HG02943 (cell line): ENCODE data around the gene ZNF724.
A peak's percentile ranks its signal among the peaks of the same experiment; 100 is the strongest.
"Not testable (repeated sequence)": the region's sequence is repeated elsewhere in the genome, so short reads cannot be mapped to it uniquely, and the experiment has no call there.

ENCODE experiments used
- ATAC-seq: cut with Tn5 transposase; IDR thresholded peaks from one replicate; pipeline ENCODE4 v1.9.1; 2021; ENCODE audit warnings: mild to moderate bottlenecking, low read depth, moderate library complexity; ENCODE audit not compliant: unreplicated experiment

The ZNF724 gene

DNA sequence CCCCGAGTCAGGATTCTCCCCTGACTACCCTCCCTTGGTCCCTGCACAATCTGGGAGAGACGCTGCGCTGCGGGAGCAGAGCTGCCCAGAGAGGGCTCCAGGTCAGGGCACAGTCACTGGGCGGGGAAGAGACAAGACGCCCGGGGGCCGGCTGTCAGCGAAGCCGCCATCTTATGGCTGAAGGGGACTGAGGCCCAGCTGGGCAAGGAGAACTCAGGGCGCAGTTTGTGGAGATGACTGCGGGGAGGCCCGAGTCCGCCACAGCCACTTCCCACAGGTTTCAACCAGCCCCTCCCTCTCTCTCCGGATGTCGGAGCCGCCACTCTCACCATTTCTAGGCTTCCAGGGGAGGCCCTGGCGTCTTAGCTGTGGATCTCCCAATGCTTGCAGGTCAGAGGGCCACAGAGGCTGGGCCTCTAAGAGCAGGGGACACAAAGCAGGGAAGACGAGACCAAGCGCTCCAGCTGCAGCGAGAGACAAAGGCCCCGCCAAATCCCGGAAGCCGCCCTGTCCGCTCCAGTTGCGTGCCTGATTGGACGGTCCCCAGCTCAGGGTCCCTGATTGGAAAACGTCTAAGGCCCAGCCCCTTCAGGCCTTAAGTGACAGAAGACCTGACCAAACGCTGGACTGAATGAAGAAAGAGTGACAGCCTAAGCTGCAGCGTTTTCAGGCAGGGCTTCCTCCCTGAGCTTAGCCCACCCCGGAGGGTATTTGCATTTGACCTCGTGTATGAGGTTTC is at the start of gene ZNF724:
Gene ZNF724 (minus strand): TSS at position 484 of the 739 bp plus-strand sequence. CDS start 152 bp downstream, at position 332.
- peak; percentile 99 for ATAC-seq

DNA sequence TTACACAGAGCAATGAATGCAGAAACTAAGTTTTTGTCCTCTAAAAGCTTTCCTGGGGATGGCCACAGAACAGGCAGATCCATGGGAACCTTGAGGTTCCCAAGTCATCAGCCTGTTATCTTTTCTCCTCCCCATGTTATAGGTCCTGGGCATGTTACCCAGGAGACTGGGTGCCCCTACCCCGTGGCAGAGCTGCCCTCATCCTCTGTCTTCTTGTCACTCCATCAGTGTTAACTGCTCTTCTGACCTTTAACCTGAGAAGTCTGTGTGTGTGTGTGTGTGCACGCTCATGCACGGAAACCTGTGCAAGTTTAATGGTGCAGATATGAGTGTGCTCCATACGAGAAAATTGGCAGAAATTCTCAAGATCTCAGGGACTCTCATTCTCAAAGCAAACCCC is 43.9 kb upstream of the ZNF724 start:
- no peak for ATAC-seq

DNA sequence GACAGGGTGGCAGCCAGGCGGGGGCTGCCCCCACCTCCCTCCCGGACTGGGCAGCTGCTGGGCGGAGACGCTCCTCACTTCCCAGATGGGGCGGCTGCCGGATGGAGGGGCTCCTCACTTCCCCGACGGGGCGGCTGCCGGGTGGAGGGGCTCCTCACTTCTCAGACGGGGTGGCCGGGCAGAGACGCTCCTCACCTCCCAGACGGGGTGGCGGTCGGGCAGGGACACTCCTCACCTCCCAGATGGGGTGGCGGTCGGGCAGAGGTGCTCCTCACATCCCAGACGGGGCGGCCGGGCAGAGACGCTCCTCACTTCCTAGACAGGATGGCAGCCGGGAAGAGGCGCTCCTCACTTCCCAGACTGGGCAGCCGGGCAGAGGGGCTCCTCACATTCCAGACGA is 39.8 kb upstream of the ZNF724 start:
- ATAC-seq: not testable (repeated sequence)

DNA sequence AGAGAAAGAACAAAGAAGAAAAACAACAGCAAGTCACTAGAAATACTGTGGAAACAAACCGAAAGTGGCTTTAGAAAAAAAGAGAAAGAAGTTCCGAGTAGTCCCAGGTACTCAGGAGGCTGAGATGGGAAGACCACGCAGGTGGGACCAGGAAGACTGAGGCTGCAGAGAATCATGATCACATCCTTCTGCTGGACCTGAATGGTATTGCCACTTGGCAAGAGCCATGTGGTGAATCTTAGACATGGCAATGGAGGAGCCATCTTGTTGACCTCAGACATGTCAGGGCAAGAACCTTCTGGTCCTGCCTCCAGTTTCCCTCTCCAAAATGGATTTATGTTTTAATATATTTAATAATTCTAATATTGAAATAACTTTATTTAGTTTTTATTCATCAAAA is 37.4 kb upstream of the ZNF724 start:
- no peak for ATAC-seq

DNA sequence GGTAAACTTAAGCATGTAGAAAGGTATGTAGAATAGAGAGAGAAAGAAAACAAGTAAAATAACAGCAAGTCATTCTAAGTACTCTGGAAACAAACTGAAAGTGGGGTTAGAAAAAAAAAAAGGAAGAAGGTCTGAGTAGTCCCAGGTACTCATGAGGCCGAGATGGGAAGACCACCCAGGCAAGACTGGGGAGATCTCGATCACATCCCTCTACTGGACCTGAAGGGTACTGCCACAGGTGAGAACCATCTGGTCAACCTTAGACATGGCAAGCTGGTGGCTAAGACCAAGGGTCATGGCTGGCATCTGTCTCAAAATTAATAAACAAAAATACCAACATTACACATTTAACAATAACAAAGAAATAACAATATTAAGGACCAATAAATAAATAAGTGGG is 36.3 kb upstream of the ZNF724 start:
- ATAC-seq: no peak

DNA sequence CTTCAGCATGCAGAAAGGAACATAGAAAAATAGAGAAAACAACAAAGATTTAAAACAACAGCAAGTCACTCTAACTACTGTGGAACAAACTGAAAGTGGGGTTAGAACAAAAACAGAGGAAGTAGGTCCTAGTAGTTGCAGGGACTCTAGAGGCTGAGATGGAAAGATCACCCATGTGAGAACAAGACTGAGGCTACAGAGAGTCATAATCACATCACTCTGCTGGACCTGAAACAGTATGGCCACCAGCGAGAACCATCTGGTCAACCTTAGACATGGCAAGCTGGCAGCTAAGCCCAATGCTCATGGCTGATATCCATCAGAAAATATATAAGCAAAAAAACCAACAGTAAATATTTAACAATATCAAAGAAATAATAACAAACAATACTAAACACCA is 35.8 kb upstream of the ZNF724 start:
- ATAC-seq: no peak

DNA sequence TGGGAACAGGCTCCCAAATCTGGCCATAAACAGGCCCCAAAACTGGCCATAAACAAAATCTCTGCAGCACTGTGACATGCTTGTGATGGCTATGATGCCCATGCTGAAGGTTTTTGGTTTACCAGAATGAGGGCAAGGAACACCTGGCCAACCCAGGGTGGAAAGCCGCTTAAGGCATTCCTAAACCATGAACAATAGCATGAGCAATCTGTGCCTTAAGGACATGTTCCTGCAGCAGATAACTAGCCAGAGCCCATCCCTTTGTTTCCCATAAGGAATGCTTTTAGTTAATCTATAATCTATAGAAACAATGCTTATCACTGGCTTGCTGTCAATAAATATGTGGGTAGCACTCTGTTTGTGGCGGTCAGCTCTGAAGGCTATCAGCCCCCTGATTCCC is 35.1 kb upstream of the ZNF724 start:
- ATAC-seq: not testable (repeated sequence)

DNA sequence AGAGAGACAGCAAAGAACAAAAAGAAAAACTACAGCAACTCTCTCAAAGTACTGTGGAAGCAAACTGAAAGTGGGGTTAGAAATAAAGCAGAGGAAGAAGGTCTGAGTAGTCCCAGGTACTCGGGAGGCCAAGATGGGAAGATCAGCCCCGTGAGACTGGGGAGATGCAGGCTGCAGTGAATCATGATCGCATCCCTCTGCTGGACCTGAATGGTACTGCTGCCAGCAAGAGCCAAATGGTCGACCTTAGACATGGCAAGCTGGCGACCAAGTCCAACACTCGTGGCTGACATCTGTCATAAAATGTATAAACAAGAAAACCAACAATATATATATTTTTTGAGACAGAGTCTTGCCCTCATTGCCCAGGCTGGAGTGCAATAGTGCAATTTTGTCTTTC is 33.7 kb upstream of the ZNF724 start:
- no peak for ATAC-seq

DNA sequence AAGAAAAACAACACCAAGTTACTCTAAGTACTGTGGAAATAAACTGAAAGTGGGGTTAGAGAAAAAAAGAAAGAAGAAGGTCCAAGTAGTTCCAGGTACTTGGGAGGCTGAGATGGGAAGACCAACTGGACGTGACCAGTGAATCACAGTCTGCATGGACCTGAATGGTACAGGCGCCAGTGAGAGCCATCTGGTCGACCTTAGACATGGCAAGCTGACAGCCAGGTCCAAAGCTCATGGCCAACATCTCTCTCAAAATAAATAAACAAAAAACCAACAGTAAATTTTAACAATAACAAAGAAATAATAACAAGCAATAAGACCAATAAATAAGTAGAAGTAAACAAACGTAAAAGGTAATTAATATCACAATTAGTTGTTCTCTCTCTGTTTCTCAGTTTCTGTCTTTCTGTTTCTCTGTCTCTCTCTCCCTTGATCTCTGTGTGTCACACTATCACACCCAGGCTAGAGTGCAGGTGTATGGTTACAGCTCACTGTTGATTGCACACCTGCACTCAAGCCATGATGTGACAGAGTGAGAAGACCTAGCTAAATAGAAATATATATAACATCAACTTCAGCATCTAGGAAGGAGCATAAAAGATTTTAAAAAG is 31.6 kb upstream of the ZNF724 start:
- no peak for ATAC-seq

DNA sequence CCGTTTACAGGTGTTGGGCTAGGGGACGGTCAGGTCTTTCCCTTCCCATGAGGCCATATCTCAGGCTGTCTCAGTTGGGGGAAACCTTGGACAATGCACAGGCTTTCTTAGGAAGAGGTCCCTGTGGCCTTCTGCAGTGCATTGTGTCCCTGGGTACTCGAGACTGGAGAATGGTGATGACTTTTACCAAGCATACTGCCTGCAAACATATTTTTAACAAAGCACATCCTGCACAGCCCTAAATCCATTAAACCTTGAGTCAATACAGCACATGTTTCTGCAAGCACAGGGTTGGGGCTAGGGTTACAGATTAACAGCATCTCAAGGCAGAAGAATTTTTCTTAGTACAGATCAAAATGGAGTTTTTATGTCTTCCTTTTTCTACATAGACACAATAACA is 27.9 kb upstream of the ZNF724 start:
- ATAC-seq: not testable (repeated sequence)

DNA sequence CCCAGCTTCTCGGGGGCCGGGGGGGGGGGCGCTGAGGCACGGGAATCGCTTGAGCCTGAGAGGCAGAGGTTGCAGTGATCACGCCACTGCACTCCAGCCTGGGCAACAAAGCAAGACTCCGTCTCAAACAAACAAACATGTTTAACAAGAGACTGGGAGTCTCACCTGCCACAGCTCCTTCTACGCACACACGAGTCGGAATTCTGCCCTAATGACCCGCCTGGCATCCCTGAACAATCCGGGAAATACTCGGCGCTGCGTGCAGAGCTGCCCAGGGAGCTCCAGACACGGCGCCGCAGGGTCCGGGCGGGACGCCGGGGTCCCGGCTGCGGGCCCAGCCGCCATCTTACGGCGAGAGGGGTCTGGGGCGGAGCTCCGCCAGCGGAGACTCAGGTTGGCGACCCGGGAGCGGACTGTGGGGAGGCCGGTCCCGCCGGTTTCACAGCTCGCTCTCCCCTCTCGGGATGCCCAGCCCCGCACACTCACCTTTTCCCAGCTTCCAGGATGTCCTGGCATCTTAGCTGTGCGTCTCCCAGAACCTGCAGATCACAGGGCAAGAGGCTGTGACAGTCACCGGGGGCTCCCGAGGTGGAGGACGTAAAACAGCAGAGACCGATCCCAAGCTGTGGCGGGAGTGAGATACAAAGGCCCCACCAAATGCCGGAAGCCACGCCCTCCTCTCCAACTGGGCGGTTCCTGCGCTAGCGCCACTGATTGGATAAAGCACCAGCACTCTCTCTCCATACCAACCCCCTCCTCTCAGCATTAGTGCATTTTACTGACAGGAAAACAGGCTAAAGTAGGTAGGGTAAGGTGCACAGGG is 23.6 kb upstream of the ZNF724 start:
- ATAC-seq: peak; percentile 98

DNA sequence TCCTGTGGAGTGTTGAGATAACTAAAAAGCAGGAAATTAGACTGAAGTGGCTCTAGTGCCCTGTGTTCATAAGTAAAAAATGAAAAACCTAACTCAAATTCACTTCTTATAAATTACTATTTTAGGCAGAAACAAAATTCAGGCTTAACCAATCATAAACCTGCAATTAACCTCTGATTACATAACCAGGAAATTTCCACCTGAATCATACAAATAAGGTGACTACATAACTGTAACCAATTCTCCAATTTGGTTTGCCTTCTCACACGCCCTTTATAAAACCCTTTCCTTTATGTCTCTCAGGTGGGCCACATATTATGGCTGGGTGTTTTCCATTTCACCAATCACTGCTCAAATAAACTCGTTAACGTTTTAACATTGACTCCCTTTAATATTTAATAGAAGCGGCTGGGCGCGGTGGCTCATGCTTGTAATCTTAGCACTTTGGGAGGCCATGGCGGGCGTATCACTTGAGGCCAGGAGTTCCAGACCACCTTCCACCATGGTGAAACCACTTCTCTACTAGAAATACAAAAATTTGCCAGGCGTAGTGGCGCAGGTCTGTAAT is 22.9 kb upstream of the ZNF724 start:
- no peak for ATAC-seq

DNA sequence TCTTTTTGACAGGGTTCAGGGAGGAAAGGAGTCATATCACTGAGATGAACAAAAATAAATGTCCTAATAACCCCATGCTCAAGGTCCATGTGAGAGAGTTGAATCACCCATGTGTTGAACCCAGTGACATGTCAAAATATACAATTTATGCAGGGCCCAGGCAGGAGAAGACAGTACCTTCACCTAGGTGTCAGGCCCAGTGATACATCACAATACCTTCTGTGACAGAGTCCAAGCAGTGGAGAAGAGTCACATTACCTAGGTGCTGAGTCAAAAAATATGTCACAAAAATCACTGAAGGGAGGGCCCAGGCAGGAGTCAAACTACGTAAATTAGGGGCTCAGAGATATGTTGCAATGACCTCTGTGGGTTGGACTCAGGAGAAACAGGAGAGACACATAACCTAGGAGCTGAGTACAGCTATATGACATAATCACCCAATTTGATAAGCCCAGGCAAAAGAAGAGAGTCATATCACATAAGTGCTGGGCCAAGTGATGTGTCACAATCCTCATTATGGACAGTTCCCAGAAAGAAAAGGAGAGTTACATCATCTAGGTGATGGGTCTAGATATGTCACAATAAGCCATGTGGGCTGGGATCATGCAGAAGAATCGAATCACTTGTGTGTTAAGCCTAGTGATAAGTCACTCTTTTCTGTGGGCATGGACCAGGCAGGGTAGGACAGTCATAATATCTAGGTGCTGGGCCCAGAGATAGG is 13.8 kb upstream of the ZNF724 start:
- ATAC-seq: no peak

DNA sequence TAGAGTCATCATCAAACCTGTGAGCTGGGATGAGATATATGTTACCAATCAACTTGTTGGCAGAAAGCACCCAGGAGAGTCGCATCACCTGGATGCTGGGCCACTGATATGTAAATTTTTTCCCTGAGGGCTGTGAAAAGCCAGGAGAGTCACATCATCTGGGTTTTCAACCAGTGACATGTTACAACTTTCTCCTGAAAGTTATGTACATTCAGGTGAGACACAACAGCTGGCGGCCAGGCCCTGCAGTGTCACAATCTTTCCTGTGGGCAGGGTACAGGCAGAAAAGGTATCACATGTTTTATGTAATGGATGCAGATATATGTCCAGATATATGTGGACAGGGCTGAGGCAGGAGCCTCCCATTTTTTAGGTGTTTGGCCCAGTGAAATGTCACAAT is 13.2 kb upstream of the ZNF724 start:
- ATAC-seq: no peak

DNA sequence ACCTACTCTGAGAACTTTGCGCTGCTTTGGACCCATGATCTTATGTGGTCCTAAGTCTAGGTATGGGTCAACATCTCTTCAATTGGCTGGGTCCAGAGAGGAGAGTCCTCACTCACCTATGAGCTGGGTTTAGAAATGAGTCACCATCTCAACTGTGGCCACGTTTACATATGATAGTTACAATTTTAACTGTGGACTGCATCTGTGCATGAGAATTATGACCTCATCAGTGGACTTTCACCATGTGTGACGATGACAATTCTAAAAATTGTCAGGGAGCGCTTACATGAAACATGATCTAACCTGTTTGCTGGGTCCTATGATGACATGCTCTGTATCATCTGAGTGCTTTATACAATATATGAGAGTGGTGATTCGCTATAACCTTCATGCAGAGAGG is 12.7 kb upstream of the ZNF724 start:
- no peak for ATAC-seq

DNA sequence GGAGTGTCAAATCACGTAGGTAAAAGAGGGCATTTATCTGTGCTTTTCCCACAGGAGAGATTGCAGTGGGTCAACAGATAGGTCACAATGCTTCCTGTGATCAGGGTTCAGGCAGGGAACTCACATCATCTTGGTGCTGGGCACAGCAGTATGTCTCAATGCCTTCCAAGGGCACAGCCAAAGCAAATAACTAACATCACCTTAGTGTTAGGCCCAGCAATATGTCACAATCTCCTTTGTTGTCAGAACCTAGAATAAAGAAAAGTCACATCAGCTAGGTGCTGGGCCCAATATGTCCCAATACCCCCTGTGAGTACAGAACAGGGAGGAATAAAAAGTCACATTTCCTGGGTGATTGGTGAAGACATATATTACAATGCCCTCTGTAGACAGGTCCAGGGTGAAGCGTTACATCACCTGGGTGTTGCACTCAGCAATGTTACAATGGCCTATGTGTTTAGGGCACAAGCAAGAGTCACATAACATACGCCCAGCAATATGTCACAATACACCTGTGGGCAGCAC is 11.4 kb upstream of the ZNF724 start:
- ATAC-seq: no peak

DNA sequence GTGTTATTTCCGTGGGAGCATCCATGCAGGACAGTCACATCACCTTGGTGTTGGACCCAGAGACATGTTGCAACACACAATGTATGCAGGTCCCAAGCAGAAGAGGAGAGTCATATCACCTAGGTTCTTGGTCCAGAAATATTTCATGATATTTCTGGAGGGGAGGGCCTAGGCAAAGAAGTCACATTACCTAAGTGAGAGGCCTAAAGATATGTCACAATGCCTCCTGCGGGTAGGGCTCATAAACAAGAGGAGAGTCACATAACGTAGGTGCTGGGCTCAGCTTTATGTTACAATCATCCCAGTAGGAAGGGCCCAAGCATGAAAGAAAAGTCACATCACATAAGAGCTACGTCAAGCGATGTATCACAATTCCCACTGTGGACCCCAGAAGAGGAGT is 10.8 kb upstream of the ZNF724 start:
- no peak for ATAC-seq

DNA sequence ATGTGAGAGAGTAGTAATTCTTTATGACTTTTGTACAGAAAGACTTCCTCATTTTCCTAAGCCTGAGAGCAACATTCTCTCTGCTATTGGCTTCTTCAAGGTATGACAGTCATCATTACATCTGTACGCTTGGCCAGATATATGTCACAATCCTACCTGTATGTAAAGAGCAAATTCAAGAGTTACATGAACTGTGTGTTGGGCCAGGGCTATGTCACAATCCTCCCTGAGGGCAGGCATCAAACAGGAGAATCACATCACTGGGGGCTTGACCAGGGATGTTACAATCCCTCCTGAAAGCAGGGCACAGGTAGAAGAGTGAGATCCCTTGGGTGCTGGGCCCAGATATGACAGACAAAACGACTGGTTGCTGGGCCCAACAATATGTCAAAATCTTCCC is 9.8 kb upstream of the ZNF724 start:
- no peak for ATAC-seq

DNA sequence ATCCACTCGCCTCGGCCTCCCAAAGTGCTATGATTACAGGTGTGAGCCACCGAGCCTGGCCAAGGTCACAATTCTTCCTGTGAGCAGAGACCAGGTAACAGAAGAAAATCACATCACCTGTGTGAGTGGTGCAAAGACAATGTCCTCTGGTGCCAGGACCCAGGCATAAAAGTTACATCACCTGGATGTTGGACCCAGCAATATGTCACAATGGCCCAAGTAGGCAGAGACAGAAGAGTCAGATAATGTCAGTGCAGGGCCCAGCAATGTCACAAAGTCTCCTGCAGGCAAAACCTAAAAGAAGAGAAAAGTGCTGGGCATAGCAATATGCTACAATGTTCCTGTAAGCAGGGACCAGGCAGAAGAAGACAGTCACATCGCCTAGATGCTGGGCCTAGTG is 5.5 kb upstream of the ZNF724 start:
- no peak for ATAC-seq

DNA sequence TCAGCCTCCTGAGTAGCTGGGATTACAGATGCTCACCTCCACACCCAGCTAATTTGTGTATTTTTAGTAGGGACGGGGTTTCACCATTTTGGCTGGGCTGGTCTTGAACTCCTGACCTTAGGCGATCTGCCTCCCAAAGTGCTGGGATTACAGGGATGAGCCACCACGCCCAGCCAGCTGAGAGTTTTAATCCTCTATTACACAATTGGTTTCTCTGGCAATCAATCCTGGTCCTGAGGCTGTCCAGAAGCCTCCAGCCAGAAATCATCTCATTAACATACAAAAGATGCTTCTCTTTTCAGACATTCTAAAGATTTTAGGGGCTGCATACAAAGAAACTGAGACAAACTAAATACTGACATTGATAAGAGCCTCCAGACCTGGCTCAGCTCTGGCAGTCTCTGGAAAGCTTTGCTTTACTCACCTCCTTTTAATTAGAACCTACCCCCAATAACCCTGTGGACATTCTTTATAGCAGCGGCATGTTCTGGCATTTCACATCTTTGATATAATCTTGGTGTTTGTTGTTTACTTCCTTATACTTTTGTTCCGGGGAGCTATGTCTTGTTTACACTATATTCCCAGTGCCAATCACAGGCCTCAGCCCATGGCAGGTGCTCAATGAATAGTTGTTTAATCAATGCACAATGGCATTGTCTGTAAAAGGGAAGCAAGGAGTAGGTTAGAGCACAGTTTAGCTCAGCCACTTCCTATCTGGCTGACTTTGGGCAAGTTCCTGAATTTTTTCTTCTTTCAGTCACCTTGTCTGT is 4.1 kb upstream of the ZNF724 start:
- no peak for ATAC-seq
